NCI-H1092 treated with DMSO at 0.1 percent for 48 hours (cell line): ENCODE results near the gene USH1C.

Source experiments
- DNase-seq: peaks from one replicate; lab custom pipeline; 2025; lab: John Stamatoyannopoulos, UW

The USH1C gene

GRCh38 chr11:17547051-17547577, 2.9 kb upstream of the USH1C start, which contains the start of gene OTOG:
TSS of gene OTOG (plus strand) at chr11:17547259. CDS start at chr11:17547373, 114 bp downstream.
- peak; percentile 85 for DNase-seq

- DNase-seq = no peak
Observed at GRCh38 chr11:17546240-17546639, 2.0 kb upstream of the USH1C start.

GRCh38 chr11:17543574-17544180, 539 bp downstream of the USH1C start:
- DNase-seq = no peak

GRCh38 chr11:17543041-17543440, 1.2 kb downstream of the USH1C start:
- no peak for DNase-seq

GRCh38 chr11:17542249-17542648, 2.0 kb downstream of the USH1C start:
- no peak for DNase-seq

- DNase-seq = no peak
Observed at GRCh38 chr11:17541330-17541885, 2.8 kb downstream of the USH1C start.

- DNase-seq = no peak
Observed at GRCh38 chr11:17540807-17541206, 3.4 kb downstream of the USH1C start.

- DNase-seq = no peak
Observed at GRCh38 chr11:17538731-17539130, 5.5 kb downstream of the USH1C start.

GRCh38 chr11:17538054-17538453, 6.2 kb downstream of the USH1C start:
- no peak for DNase-seq

GRCh38 chr11:17537261-17537660, 7.0 kb downstream of the USH1C start:
- no peak for DNase-seq

- no peak for DNase-seq
Observed at GRCh38 chr11:17535488-17535887, 8.7 kb downstream of the USH1C start.

- DNase-seq = no peak
Observed at GRCh38 chr11:17533778-17534415, 10.3 kb downstream of the USH1C start.

GRCh38 chr11:17533341-17533740, 10.9 kb downstream of the USH1C start:
- no peak for DNase-seq

- DNase-seq = no peak
Observed at GRCh38 chr11:17532784-17533183, 11.4 kb downstream of the USH1C start.

- DNase-seq = peak; percentile 67
Observed at GRCh38 chr11:17531636-17532113, 12.5 kb downstream of the USH1C start.

- DNase-seq = peak; percentile 76
Observed at GRCh38 chr11:17531071-17531600, 13.1 kb downstream of the USH1C start.

- DNase-seq = peak; percentile 82
Observed at GRCh38 chr11:17529844-17530185, 14.4 kb downstream of the USH1C start.

GRCh38 chr11:17528906-17529843, 15.0 kb downstream of the USH1C start:
- peak; percentile 93 for DNase-seq

- DNase-seq = peak; percentile 82
Observed at GRCh38 chr11:17528181-17528691, 16.0 kb downstream of the USH1C start.

- DNase-seq = no peak
Observed at GRCh38 chr11:17527628-17527995, 16.6 kb downstream of the USH1C start.

- no peak for DNase-seq
Observed at GRCh38 chr11:17526931-17527627, 17.1 kb downstream of the USH1C start.
